Endothelial cell of umbilical vein (primary cell): Measurements from ENCODE around the gene STAU1. TPM values are rescaled to one million over a fixed set of nuclear protein-coding genes. Genes with fewer than 3 reads are reported as not detected.

Source experiments
- BruUV-seq: library from RNA; stranded (reverse); fragments of 400-500 nt; replicated peaks from 2 replicates; lab custom pipeline; 2021; lab: Mats Ljungman, UMichigan
- CTCF ChIA-PET: fragments of 300-600, 350-600 bp; sonication (Branson Sonifier 250); formaldehyde crosslinking; loops from one replicate; lab custom pipeline; 2021; ENCODE audit warnings: antibody characterized with exemption, inconsistent platforms; lab: Charles Lee
- POLR2A ChIA-PET: fragments of 300-600, 350-600 bp; sonication (Branson Sonifier 250); formaldehyde crosslinking; loops from one replicate; lab custom pipeline; 2021; ENCODE audit warnings: antibody characterized with exemption, inconsistent platforms; lab: Charles Lee
- DNase-seq: peaks from one replicate; pipeline ENCODE4 v3.0.0-alpha.2; 2011; ENCODE audit warnings: low read depth, low spot score
- FAIRE-seq: peaks from 2 replicates; lab custom pipeline; 2011; peaks lifted over from hg19 to GRCh38; lab: Jason Lieb, UNC
- H2AFZ ChIP-seq: 2 replicates; pipeline ENCODE4 v1.6.0; 2012; ENCODE audit warnings: low read depth, low read length, control low read depth, inconsistent platforms
- H3K27ac ChIP-seq: 2 replicates; pipeline ENCODE4 v1.5.1; 2011; ENCODE audit warnings: low read depth, mild to moderate bottlenecking, control low read depth, low read length, moderate library complexity; ENCODE audit not compliant: insufficient read depth
- H3K27me3 ChIP-seq, 2 experiments: 2 replicates each; pipeline versions ENCODE4 v1.6.0 to v1.6.1; 2011; ENCODE audit warnings: low read length in 2 of 2, mixed read lengths in 1 of 2; ENCODE audit not compliant: control insufficient read depth in 2 of 2, insufficient read depth in 2 of 2
- H3K36me3 ChIP-seq, 2 experiments: 2 replicates in 1 of 2; 3 replicates in 1 of 2; pipeline ENCODE4 v1.5.1; 2011; ENCODE audit warnings: low read length in 2 of 2, mild to moderate bottlenecking in 1 of 2, moderate library complexity in 1 of 2; ENCODE audit not compliant: control insufficient read depth in 2 of 2, insufficient read depth in 2 of 2; ENCODE audit errors: extremely low read depth in 1 of 2
- H3K4me1 ChIP-seq: 3 replicates; pipeline ENCODE4 v1.5.1; 2011; ENCODE audit warnings: mild to moderate bottlenecking, low read length; ENCODE audit not compliant: control insufficient read depth, insufficient read depth; ENCODE audit errors: extremely low read depth
- H3K4me2 ChIP-seq: 2 replicates; pipeline ENCODE4 v1.6.1; 2011; ENCODE audit warnings: low read length, control low read depth, mixed read lengths; ENCODE audit not compliant: insufficient read depth
- H3K4me3 ChIP-seq, 3 experiments: fragments of 200-600 bp in 1 of 3; sonication (generic), shearing (Covaris generic) in 1 of 3; replicated peaks in 1 of 3; 2 replicates each; pipeline ENCODE4 v1.5.1; 2011 to 2016; ENCODE audit warnings: control low read depth in 3 of 3, low read length in 3 of 3, mild to moderate bottlenecking in 2 of 3, inconsistent platforms in 1 of 3, low read depth in 1 of 3, moderate library complexity in 1 of 3; ENCODE audit not compliant: insufficient read depth in 1 of 3
- H3K79me2 ChIP-seq: 2 replicates; pipeline ENCODE4 v1.6.0; 2012; ENCODE audit warnings: low read length, inconsistent platforms; ENCODE audit not compliant: control insufficient read depth, insufficient read depth
- H3K9ac ChIP-seq: replicated peaks from 2 replicates; pipeline ENCODE3; 2011; ENCODE audit warnings: low read length, control low read depth; ENCODE audit not compliant: insufficient read depth; ENCODE audit errors: extremely low read depth
- H3K9me1 ChIP-seq: replicated peaks from 3 replicates; pipeline ENCODE4 v1.6.0; 2011; ENCODE audit warnings: mild to moderate bottlenecking, low read length; ENCODE audit not compliant: control insufficient read depth, insufficient read depth; ENCODE audit errors: extremely low read depth
- H3K9me3 ChIP-seq: replicated peaks from 2 replicates; pipeline ENCODE4 v1.5.1; 2012; ENCODE audit warnings: low read length, inconsistent platforms; ENCODE audit not compliant: control insufficient read depth, insufficient read depth
- H4K20me1 ChIP-seq: replicated peaks from 2 replicates; pipeline ENCODE3; 2011; ENCODE audit warnings: mild to moderate bottlenecking, low read length; ENCODE audit not compliant: control insufficient read depth, insufficient read depth; ENCODE audit errors: extremely low read depth
- GATA2 ChIP-seq: IDR thresholded peaks from 2 replicates; pipeline ENCODE4 v1.7.0; 2011; ENCODE audit warnings: low read depth, mild to moderate bottlenecking, moderate library complexity, mixed read lengths, low read length; ENCODE audit not compliant: insufficient read length, insufficient read depth
- JUN ChIP-seq: IDR thresholded peaks from 2 replicates; pipeline ENCODE4 v1.6.1; 2011; ENCODE audit warnings: borderline replicate concordance, low read depth; ENCODE audit not compliant: insufficient read length, insufficient read depth
- POLR2A ChIP-seq: IDR thresholded peaks from 2 replicates; pipeline ENCODE4 v1.6.1; 2012; ENCODE audit warnings: low read depth, mild to moderate bottlenecking, control low read depth, low read length
- POLR2AphosphoS5 ChIP-seq: IDR thresholded peaks from 2 replicates; pipeline ENCODE4 v1.6.1; 2012; ENCODE audit warnings: low read depth, mild to moderate bottlenecking, control low read depth, low read length, moderate library complexity; ENCODE audit not compliant: insufficient read depth
- dilution Hi-C: fragments of 300-500 bp; cut with MboI; formaldehyde crosslinking; loops from one replicate; pipeline ENCODE4 v1.15.0; 2019; ENCODE audit warnings: low sequenced_read_pairs; ENCODE audit not compliant: extremely low pct_ligation_motif_present
- intact Hi-C: fragments of 100-400 bp; cut with micrococcal nuclease; formaldehyde crosslinking; loops from one replicate; pipeline ENCODE4 v1.10.0; 2022
- polyA plus RNA-seq, 4 experiments: library from polyadenylated mRNA; depleted of rRNA in 3 of 4; stranded (reverse) in 3 of 4; unstranded in 1 of 4; fragments of >200 nt; gene quantifications; 2 replicates each; pipeline versions ENCODE4 v1.2.1 to v1.2.3, GENCODE V29; 2011 to 2012; ENCODE audit warnings: missing spikeins in 1 of 4
- total RNA-seq: library from RNA; stranded (reverse); gene quantifications from 2 replicates; pipeline ENCODE4 v1.2.3, GENCODE V29; 2021

The STAU1 gene
- total and polyA plus RNA-seq, 2 donors (not counting 3 experiments of a cell fraction or from before 2014, with no cell fraction given): 53.1 to 98.1 TPM

DNA sequence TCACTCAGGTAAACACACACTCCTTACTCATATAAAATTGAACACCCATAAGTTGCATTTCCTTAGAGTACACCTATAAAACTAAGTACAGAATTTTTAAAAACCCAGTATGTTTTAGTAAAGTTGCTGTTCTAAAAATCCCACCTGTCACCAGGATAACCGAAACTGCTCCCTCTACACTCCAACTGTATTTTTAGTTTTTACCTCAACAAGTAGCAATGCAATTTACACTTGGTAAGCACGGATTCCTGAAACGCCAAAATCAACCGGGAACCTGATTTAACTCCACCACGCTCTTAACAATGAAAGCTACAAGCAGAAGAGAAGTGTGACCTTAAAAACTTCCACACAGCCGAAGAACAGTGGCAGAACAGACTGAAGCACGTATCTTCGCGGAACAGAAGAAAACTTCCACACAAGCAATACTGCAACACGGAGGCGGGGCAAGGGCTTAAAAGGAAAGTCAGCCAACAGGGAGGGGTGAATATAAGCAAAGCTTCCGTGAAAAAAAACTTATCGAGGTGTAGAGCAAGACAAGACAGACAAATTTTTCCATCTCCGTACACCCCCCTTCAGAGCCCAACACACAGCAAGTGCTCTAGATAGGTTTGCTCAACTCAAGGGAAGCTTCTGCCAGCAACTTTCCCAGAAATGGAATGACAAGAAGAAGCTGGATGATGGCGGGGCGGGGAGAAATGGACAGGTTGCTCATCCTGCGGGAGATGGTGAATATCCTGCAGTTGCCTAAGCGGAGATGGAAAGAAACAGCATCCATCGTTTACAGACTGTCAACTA is 1.4 kb downstream of the STAU1 start:
- CTCF ChIA-PET: interaction anchor here (1.0 to 1.7 kb wide), 4 partner anchors 19 to 54 kb away, joined by 4 to 11 read pairs (median 6); no protein-coding TSS in a partner anchor
- H3K9me1 ChIP-seq: no peaks in the 10 kb centered on the region
- no peaks in the 10 kb centered on the region for H3K9me3 ChIP-seq
- peaks cover 7% of the 10 kb centered on the region for H3K4me1 ChIP-seq
- peak overlapping the region; percentile 83 to 94 (median 90) for H3K4me3 ChIP-seq
- peak; percentile 25 for TF ChIP-seq POLR2A
- TF ChIP-seq JUN: no peak
- FAIRE-seq: peak; percentile 31
- dilution Hi-C loops (no loop called here), intact Hi-C loops (no loop called here)
- H2AFZ ChIP-seq: no peak overlapping the region
- peaks cover 0 to 4% of the 10 kb centered on the region in 2 experiments for H3K27me3 ChIP-seq
- TSS peak; percentile 32 for BruUV-seq
- H3K4me2 ChIP-seq: peak overlapping the region; percentile 89
- DNase-seq: peak; percentile 71
- H4K20me1 ChIP-seq: peaks cover 14% of the 10 kb centered on the region
- no peaks in the 10 kb centered on the region for H3K36me3 ChIP-seq
- H3K27ac ChIP-seq: no peak overlapping the region
- H3K9ac ChIP-seq: peak overlapping the region; percentile 70
- H3K79me2 ChIP-seq: peaks cover 62% of the 10 kb centered on the region
- POLR2A ChIA-PET: no interaction called here

DNA sequence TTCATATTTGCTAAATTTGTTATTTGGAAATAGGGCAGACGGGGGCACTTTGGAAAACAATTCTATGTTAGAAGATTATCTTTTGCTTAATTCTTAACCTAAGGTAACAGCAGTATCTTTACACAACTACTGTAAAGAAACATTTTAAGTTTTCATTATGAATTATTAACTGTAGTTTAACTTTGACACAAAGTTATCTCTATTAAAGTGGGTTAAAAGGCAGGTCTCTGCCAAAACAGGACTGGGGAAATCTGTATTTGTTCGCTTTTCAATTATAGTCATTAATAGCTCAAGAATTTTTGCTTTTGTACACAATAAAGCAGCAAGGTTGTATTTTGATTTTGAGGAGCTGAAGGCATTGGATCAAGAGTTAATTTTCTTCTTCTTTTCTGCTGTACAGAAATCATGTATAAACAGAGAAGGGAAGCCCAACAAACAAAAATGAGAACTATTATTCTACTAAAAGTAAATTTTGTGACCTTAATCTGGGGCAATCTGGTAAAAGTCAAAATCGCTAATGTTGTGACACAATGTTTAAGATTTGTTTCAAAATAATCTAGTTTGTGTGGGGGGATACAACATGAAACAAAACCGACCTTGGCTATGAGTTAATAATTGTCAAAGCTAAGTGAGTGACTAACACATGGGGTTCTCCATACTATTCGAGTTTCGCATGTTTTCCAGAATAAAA is 2.9 kb downstream of the STAU1 start:
- ChIA-PET CTCF (interaction anchor here (0.5 to 1.1 kb wide), 2 partner anchors 32 to 280 kb away, joined by 3 to 5 read pairs; no protein-coding TSS in a partner anchor), POLR2A (no interaction called here)
- H3K27ac ChIP-seq: no peak overlapping the region
- H2AFZ ChIP-seq: no peak overlapping the region
- peaks cover 12% of the 10 kb centered on the region for H3K4me1 ChIP-seq
- DNase-seq: no peak
- no TSS peak for BruUV-seq
- no peak for FAIRE-seq
- no peak overlapping the region for H3K4me2 ChIP-seq
- peaks cover 0 to 3% of the 10 kb centered on the region in 2 experiments for H3K27me3 ChIP-seq
- H3K79me2 ChIP-seq: peaks cover 77% of the 10 kb centered on the region
- H3K9me1 ChIP-seq: no peaks in the 10 kb centered on the region
- H3K4me3 ChIP-seq: no peak overlapping the region
- TF ChIP-seq GATA2 (no peak), POLR2AphosphoS5 (no peak)
- no peaks in the 10 kb centered on the region for H3K9me3 ChIP-seq
- H3K36me3 ChIP-seq: no peaks in the 10 kb centered on the region
- intact Hi-C loops: no loop called here
- dilution Hi-C loops: no loop called here
- no peak overlapping the region for H3K9ac ChIP-seq
- peaks cover 14% of the 10 kb centered on the region for H4K20me1 ChIP-seq
